PFSK-1 (cell line): ENCODE data around the gene WDR44.

Experiments used
- POLR2AphosphoS5 ChIP-seq: IDR thresholded peaks from 2 replicates; pipeline ENCODE4 v1.6.1; 2012; ENCODE audit warnings: low read depth, mild to moderate bottlenecking, control low read depth, low read length, moderate library complexity
- SIN3A ChIP-seq: IDR thresholded peaks from 2 replicates; pipeline ENCODE4 v1.6.1; 2012; ENCODE audit warnings: mild to moderate bottlenecking, low read length, moderate library complexity, borderline replicate concordance; ENCODE audit not compliant: insufficient read depth
- TAF1 ChIP-seq: IDR thresholded peaks from 2 replicates; pipeline ENCODE4 v1.6.1; 2012; ENCODE audit warnings: low read length, control low read depth, borderline replicate concordance; ENCODE audit not compliant: insufficient read depth
- TF ChIP-seq, protein P1 (sequence below), 2 experiments: IDR thresholded peaks; 2 replicates each; pipeline versions ENCODE4 v1.6.1 to v1.8.0; 2011 to 2012; ENCODE audit warnings: low read depth in 2 of 2, low read length in 2 of 2, control low read depth in 1 of 2, inconsistent platforms in 1 of 2, mild to moderate bottlenecking in 1 of 2, moderate library complexity in 1 of 2; ENCODE audit not compliant: insufficient read depth in 1 of 2

DNA sequence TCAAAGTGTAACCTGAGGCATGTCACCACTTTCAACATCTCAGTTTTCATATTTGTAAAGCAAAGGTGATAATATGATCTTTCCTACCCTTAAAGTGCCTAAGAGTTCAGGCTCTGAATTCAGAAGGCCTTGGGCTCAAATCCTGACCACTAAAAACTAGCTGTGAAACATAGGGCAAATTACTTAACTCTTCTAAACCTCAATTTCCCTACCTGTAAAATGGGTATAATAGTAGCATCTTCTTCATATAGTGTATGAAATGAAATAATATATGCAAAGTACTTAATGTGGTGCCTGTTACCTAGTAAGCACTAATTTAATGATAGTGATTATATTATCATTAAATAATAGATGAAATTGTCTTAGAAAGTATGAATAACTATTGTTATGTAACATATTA is 7.0 kb upstream of the WDR44 start:
- TF ChIP-seq, protein P1, sequence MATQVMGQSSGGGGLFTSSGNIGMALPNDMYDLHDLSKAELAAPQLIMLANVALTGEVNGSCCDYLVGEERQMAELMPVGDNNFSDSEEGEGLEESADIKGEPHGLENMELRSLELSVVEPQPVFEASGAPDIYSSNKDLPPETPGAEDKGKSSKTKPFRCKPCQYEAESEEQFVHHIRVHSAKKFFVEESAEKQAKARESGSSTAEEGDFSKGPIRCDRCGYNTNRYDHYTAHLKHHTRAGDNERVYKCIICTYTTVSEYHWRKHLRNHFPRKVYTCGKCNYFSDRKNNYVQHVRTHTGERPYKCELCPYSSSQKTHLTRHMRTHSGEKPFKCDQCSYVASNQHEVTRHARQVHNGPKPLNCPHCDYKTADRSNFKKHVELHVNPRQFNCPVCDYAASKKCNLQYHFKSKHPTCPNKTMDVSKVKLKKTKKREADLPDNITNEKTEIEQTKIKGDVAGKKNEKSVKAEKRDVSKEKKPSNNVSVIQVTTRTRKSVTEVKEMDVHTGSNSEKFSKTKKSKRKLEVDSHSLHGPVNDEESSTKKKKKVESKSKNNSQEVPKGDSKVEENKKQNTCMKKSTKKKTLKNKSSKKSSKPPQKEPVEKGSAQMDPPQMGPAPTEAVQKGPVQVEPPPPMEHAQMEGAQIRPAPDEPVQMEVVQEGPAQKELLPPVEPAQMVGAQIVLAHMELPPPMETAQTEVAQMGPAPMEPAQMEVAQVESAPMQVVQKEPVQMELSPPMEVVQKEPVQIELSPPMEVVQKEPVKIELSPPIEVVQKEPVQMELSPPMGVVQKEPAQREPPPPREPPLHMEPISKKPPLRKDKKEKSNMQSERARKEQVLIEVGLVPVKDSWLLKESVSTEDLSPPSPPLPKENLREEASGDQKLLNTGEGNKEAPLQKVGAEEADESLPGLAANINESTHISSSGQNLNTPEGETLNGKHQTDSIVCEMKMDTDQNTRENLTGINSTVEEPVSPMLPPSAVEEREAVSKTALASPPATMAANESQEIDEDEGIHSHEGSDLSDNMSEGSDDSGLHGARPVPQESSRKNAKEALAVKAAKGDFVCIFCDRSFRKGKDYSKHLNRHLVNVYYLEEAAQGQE (IDR thresholded peaks at IDR 0.05; ENCODE audit: insufficient read depth in 1 of 2, low read depth in 2 of 2, low read length in 2 of 2): no peak
- TF ChIP-seq TAF1 (no peak), POLR2AphosphoS5 (no peak), SIN3A (no peak)
